ENCODE data around the gene EWSR1. TPM values are rescaled to one million over a fixed set of nuclear protein-coding genes. Genes with fewer than 3 reads are reported as not detected.
A peak's percentile ranks its signal among the peaks of the same experiment; 100 is the strongest.

The EWSR1 gene
- total RNA-seq, 1 donor from 2014 or later: 133 TPM

- H3K36me3 ChIP-seq: peaks cover 17 to 33% of the 10 kb centered on the region in 2 donors
- no peak for DNase-seq (ENCODE audit: low spot score in 2 of 2)
- no peak for TF ChIP-seq CTCF (IDR thresholded peaks at IDR 0.05)
- intact Hi-C loops (cut with DNase I): loop anchor here (5.0 kb wide), 1 partner anchor 1152 kb away; no protein-coding TSS in a partner anchor
- H3K27me3 ChIP-seq: no peaks in the 10 kb centered on the region
- H3K4me3 ChIP-seq: peak overlapping the region; percentile 76 to 98
- peaks cover 6 to 47% of the 10 kb centered on the region in 2 donors for H3K4me1 ChIP-seq
- no peaks in the 10 kb centered on the region for H3K9me3 ChIP-seq
- H3K27ac ChIP-seq: peak overlapping the region; percentile 50 to 96
Observed at GRCh38 chr22:29269731-29270474, 1.8 kb downstream of the EWSR1 start.

GRCh38 chr22:29270475-29271271 is 2.6 kb downstream of the EWSR1 start:
- peak overlapping the region; percentile 76 to 98 for H3K4me3 ChIP-seq
- intact Hi-C loops (cut with DNase I): no loop called here
- no peak for DNase-seq (ENCODE audit: low spot score in 2 of 2)
- no peaks in the 10 kb centered on the region for H3K9me3 ChIP-seq
- H3K4me1 ChIP-seq: peaks cover 6 to 47% of the 10 kb centered on the region in 2 donors
- peak overlapping the region in 1 of 2 donors; percentile 50 for H3K27ac ChIP-seq
- TF ChIP-seq CTCF (IDR thresholded peaks at IDR 0.05): no peak
- peaks cover 19 to 36% of the 10 kb centered on the region in 2 donors for H3K36me3 ChIP-seq
- H3K27me3 ChIP-seq: no peaks in the 10 kb centered on the region

- intact Hi-C loops (cut with DNase I): no loop called here
- no peak for TF ChIP-seq CTCF (IDR thresholded peaks at IDR 0.05)
- no peak for DNase-seq (ENCODE audit: low spot score in 2 of 2)
- H3K27me3 ChIP-seq: no peaks in the 10 kb centered on the region
- peaks cover 35 to 55% of the 10 kb centered on the region in 2 donors for H3K36me3 ChIP-seq
- no peaks in the 10 kb centered on the region for H3K9me3 ChIP-seq
- H3K4me1 ChIP-seq: peaks cover 6 to 34% of the 10 kb centered on the region in 2 donors
- no peak overlapping the region for H3K27ac ChIP-seq
- no peak overlapping the region for H3K4me3 ChIP-seq
Observed at GRCh38 chr22:29272624-29273023, 4.6 kb downstream of the EWSR1 start.

GRCh38 chr22:29275167-29275566 is 7.1 kb downstream of the EWSR1 start:
- no peak overlapping the region for H3K4me3 ChIP-seq
- H3K4me1 ChIP-seq: peaks cover 6 to 24% of the 10 kb centered on the region in 2 donors
- H3K36me3 ChIP-seq: peaks cover 61 to 80% of the 10 kb centered on the region in 2 donors
- no peak overlapping the region for H3K27ac ChIP-seq
- TF ChIP-seq CTCF (IDR thresholded peaks at IDR 0.05): no peak
- no peaks in the 10 kb centered on the region for H3K27me3 ChIP-seq
- H3K9me3 ChIP-seq: no peaks in the 10 kb centered on the region
- no peak for DNase-seq (ENCODE audit: low spot score in 2 of 2)
- intact Hi-C loops (cut with DNase I): no loop called here

- TF ChIP-seq CTCF (IDR thresholded peaks at IDR 0.05): no peak
- Histone ChIP-seq H3K27me3 (no peaks in the 10 kb centered on the region), H3K4me1 (peaks cover 5 to 21% of the 10 kb centered on the region in 2 donors), H3K4me3 (no peak overlapping the region), H3K9me3 (no peaks in the 10 kb centered on the region), H3K27ac (no peak overlapping the region), H3K36me3 (peaks cover 67 to 85% of the 10 kb centered on the region in 2 donors)
- no peak for DNase-seq (ENCODE audit: low spot score in 2 of 2)
- intact Hi-C loops (cut with DNase I): no loop called here
Observed at GRCh38 chr22:29275819-29276565, 7.9 kb downstream of the EWSR1 start.

All from ascending aorta (tissue), 2 donors.